Calu3 (cell line): ENCODE measurements around the gene CCDC183. TPM values are rescaled to one million over a fixed set of nuclear protein-coding genes. Genes with fewer than 3 reads are reported as not detected.
"Not testable (repeated sequence)": the region's sequence is repeated elsewhere in the genome, so short reads cannot be mapped to it uniquely, and the experiment has no call there.

Experiments
- BruUV-seq: library from RNA; stranded (reverse); fragments of 400-500 nt; replicated peaks from 2 replicates; lab custom pipeline; 2021; lab: Mats Ljungman, UMichigan
- CTCF ChIA-PET: fragments of 300-600 bp; sonication (Branson Sonifier 250); formaldehyde crosslinking; loops from one replicate; lab custom pipeline; 2022; ENCODE audit warnings: antibody characterized with exemption; lab: Charles Lee
- DNase-seq: peaks from one replicate; pipeline ENCODE4 v3.0.0; 2022
- H3K27ac Mint-ChIP-seq: one replicate; pipeline ENCODE4 v1.8.0; 2022; ENCODE audit warnings: mixed read lengths; ENCODE audit not compliant: unreplicated experiment
- H3K27me3 Mint-ChIP-seq: one replicate; pipeline ENCODE4 v1.8.0; 2022; ENCODE audit warnings: mixed read lengths; ENCODE audit not compliant: unreplicated experiment
- H3K36me3 Mint-ChIP-seq: one replicate; pipeline ENCODE4 v1.8.0; 2022; ENCODE audit warnings: mild to moderate bottlenecking, moderate library complexity, mixed read lengths; ENCODE audit not compliant: insufficient read depth, unreplicated experiment
- H3K4me1 Mint-ChIP-seq: one replicate; pipeline ENCODE4 v1.8.0; 2022; ENCODE audit warnings: mild to moderate bottlenecking, low read depth, mixed read lengths; ENCODE audit not compliant: unreplicated experiment
- H3K4me3 Mint-ChIP-seq: one replicate; pipeline ENCODE4 v1.8.0; 2022; ENCODE audit warnings: mild to moderate bottlenecking, low read depth, moderate library complexity, mixed read lengths; ENCODE audit not compliant: unreplicated experiment
- H3K9me3 Mint-ChIP-seq: one replicate; pipeline ENCODE4 v1.8.0; 2022; ENCODE audit warnings: low read depth, mixed read lengths; ENCODE audit not compliant: unreplicated experiment
- CTCF ChIP-seq: fragments of 200-600 bp; IDR thresholded peaks from one replicate; pipeline ENCODE4 v1.8.0; 2022; ENCODE audit warnings: antibody characterized with exemption; ENCODE audit not compliant: unreplicated experiment
- intact Hi-C: fragments of 100-400 bp; cut with micrococcal nuclease; formaldehyde crosslinking; loops from one replicate; pipeline ENCODE4 v1.10.0; 2022; ENCODE audit not compliant: unreplicated experiment
- total RNA-seq: library from RNA; stranded (reverse); gene quantifications from 2 replicates; pipeline ENCODE4 v1.2.3, GENCODE V29; 2022

Gene CCDC183
- total RNA-seq, 1 experiment from 2014 or later, result 0.38 TPM

- no TSS peak for BruUV-seq
- peaks cover 8% of the 10 kb centered on the region for H3K4me1 Mint-ChIP-seq
- H3K27ac Mint-ChIP-seq, result no peak overlapping the region
- CTCF ChIA-PET, result no interaction called here
- no peaks in the 10 kb centered on the region for H3K9me3 Mint-ChIP-seq
- H3K27me3 Mint-ChIP-seq, result no peaks in the 10 kb centered on the region
- intact Hi-C loops, result no loop called here
- DNase-seq, result no peak
- no peak for TF ChIP-seq CTCF
- H3K4me3 Mint-ChIP-seq, result no peak overlapping the region
- peaks cover 15% of the 10 kb centered on the region for H3K36me3 Mint-ChIP-seq
Observed at GRCh38 chr9:136835162-136835931, 39.2 kb downstream of the CCDC183 start.

GRCh38 chr9:136835932-136836904 is 40.1 kb downstream of the CCDC183 start:
- no peaks in the 10 kb centered on the region for H3K9me3 Mint-ChIP-seq
- H3K27ac Mint-ChIP-seq, result no peak overlapping the region
- no peaks in the 10 kb centered on the region for H3K27me3 Mint-ChIP-seq
- peaks cover 8% of the 10 kb centered on the region for H3K4me1 Mint-ChIP-seq
- no TSS peak for BruUV-seq
- DNase-seq, result no peak
- intact Hi-C loops, result no loop called here
- H3K36me3 Mint-ChIP-seq, result peaks cover 18% of the 10 kb centered on the region
- no peak overlapping the region for H3K4me3 Mint-ChIP-seq
- CTCF ChIA-PET, result no interaction called here
- TF ChIP-seq CTCF, result no peak

GRCh38 chr9:136837146-136837855 is 41.2 kb downstream of the CCDC183 start:
- CTCF ChIA-PET, result no interaction called here
- BruUV-seq, result no TSS peak
- intact Hi-C loops, result no loop called here
- Mint-ChIP-seq H3K36me3 (peaks cover 20% of the 10 kb centered on the region), H3K9me3 (no peaks in the 10 kb centered on the region), H3K27me3 (no peaks in the 10 kb centered on the region), H3K4me1 (peaks cover 8% of the 10 kb centered on the region), H3K4me3 (no peak overlapping the region), H3K27ac (no peak overlapping the region)
- TF ChIP-seq CTCF, result no peak
- DNase-seq, result no peak

- H3K27ac Mint-ChIP-seq, CTCF ChIA-PET: not testable (repeated sequence)
- peaks cover 22% of the 10 kb centered on the region for H3K36me3 Mint-ChIP-seq
Observed at GRCh38 chr9:136837856-136838277, 41.7 kb downstream of the CCDC183 start.

More at GRCh38 chr9:136837856-136838277, 41.7 kb downstream of the CCDC183 start:
- H3K4me1 Mint-ChIP-seq, H3K4me3 Mint-ChIP-seq, intact Hi-C loops, DNase-seq, BruUV-seq, H3K9me3 Mint-ChIP-seq, H3K27me3 Mint-ChIP-seq: not testable (repeated sequence)
